Large intestine (tissue), 3 donors: Measurements from ENCODE around the gene SCIMP. TPM values are rescaled to one million over a fixed set of nuclear protein-coding genes. Genes with fewer than 3 reads are reported as not detected.
A peak's percentile ranks its signal among the peaks of the same experiment; 100 is the strongest.
"Not testable (repeated sequence)": the region's sequence is repeated elsewhere in the genome, so short reads cannot be mapped to it uniquely, and the experiment has no call there.

Experiments used
- DNase-seq, 2 donors: peaks; one replicate each; pipeline versions ENCODE4 v3.0.0 to v3.0.0-alpha.2; 2013
- H3K27ac ChIP-seq: one replicate; pipeline ENCODE4 v1.5.1; 2013; ENCODE audit warnings: low read length
- H3K27me3 ChIP-seq: 2 replicates; pipeline ENCODE4 v1.6.1; 2013; ENCODE audit warnings: low read length; ENCODE audit not compliant: control insufficient read depth, insufficient read depth
- H3K36me3 ChIP-seq: 2 replicates; pipeline ENCODE4 v1.6.1; 2013; ENCODE audit warnings: low read length; ENCODE audit not compliant: control insufficient read depth, insufficient read depth
- H3K4me1 ChIP-seq: one replicate; pipeline ENCODE4 v1.6.1; 2013; ENCODE audit warnings: low read length; ENCODE audit not compliant: control insufficient read depth, insufficient read depth
- H3K4me3 ChIP-seq: one replicate; pipeline ENCODE4 v1.5.1; 2013; ENCODE audit warnings: low read length
- H3K9me3 ChIP-seq: one replicate; pipeline ENCODE4 v1.6.1; 2013; ENCODE audit warnings: mild to moderate bottlenecking, low read depth, low read length, moderate library complexity; ENCODE audit not compliant: control insufficient read depth
- WGBS: methylation state at CpG from one replicate; pipeline ENCODE4 v1.1.5; 2013; ENCODE audit warnings: low lambda C conversion rate; ENCODE audit not compliant: insufficient coverage; 5-methylcytosine and 5-hydroxymethylcytosine counted together
- polyA plus RNA-seq: library from polyadenylated mRNA; unstranded; fragments of 120-200 nt; gene quantifications from one replicate; pipeline ENCODE4 v1.2.1, GENCODE V29; 2013

SCIMP gene
- polyA plus RNA-seq, 1 donor = 4.1 TPM

DNA sequence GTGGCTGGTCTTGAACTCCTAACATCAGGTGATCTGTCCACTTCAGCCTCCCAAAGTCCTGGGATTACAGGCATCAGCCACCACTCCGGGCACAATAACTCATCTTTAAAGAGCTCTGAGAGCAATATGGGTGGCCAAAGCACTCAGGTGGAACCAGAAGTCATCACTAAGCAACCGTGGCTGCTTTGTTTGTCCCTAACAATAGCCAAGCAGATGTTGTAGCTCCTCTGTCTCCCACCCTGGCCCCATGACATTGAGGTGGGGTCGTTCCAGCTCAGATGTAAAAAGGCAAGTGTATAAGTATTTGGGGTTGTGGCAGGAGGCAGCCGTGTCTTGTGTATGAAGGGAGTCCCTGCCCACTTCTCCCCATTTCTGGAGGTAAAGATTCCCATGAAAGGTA lies 3.7 kb upstream of the SCIMP start:
- WGBS = no CpG with 5 or more reads among the region's 4 CpGs
- H3K36me3 ChIP-seq = no peaks in the 10 kb centered on the region
- no peaks in the 10 kb centered on the region for H3K27me3 ChIP-seq
- H3K9me3 ChIP-seq = peaks cover 3% of the 10 kb centered on the region
- peaks cover 14% of the 10 kb centered on the region for H3K4me1 ChIP-seq
- H3K27ac ChIP-seq = no peak overlapping the region
- no peak overlapping the region for H3K4me3 ChIP-seq
- no peak for DNase-seq

GRCh38 chr17:5237541-5238016 lies 2.9 kb upstream of the SCIMP start:
- Histone ChIP-seq H3K4me3 (no peak overlapping the region), H3K36me3 (no peaks in the 10 kb centered on the region), H3K27me3 (no peaks in the 10 kb centered on the region), H3K4me1 (peaks cover 10% of the 10 kb centered on the region), H3K27ac (no peak overlapping the region), H3K9me3 (peaks cover 3% of the 10 kb centered on the region)
- DNase-seq = peak; percentile 9 to 35
- no CpG with 5 or more reads among the region's 6 CpGs for WGBS

GRCh38 chr17:5236938-5237540 lies 2.4 kb upstream of the SCIMP start:
- Histone ChIP-seq H3K9me3 (peaks cover 3% of the 10 kb centered on the region), H3K27ac (no peak overlapping the region), H3K4me1 (peaks cover 10% of the 10 kb centered on the region), H3K27me3 (no peaks in the 10 kb centered on the region), H3K4me3 (no peak overlapping the region), H3K36me3 (no peaks in the 10 kb centered on the region)
- WGBS = 80% methylated on average over 2 of the region's 3 CpGs
- no peak for DNase-seq

DNA sequence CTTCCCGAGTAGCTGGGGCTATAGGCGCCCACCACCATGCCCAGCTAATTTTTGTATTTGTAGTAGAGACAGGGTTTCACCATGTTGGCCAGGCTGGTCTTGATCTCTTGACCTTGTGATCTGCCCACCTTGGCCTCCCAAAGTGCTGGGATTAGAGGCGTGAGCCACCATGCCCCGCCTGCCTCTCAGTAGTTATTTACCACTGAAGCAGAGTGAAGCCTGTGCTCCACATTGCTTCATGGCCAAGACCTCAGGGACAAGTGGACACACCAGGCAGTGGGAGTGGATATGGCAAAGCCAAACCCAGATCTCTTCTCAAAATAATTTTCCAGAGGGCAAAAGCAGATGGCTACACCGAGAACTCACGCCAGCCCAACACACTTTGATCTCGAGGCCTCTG lies 1.2 kb downstream of the SCIMP start:
- H3K27ac ChIP-seq, H3K4me3 ChIP-seq: not testable (repeated sequence)
- WGBS = no CpG with 5 or more reads among the region's 7 CpGs

GRCh38 chr17:5226940-5227878 lies 7.5 kb downstream of the SCIMP start:
- H3K27ac ChIP-seq = no peak overlapping the region
- H3K4me3 ChIP-seq = no peak overlapping the region
- no peaks in the 10 kb centered on the region for H3K9me3 ChIP-seq
- WGBS = no CpG with 5 or more reads among the region's 15 CpGs
- no peaks in the 10 kb centered on the region for H3K4me1 ChIP-seq
- peaks cover 13% of the 10 kb centered on the region for H3K36me3 ChIP-seq
- no peak for DNase-seq
- H3K27me3 ChIP-seq = no peaks in the 10 kb centered on the region

More for the DNA sequence above, 1.2 kb downstream of the SCIMP start:
- DNase-seq, H3K27me3 ChIP-seq, H3K36me3 ChIP-seq, H3K4me1 ChIP-seq, H3K9me3 ChIP-seq: not testable (repeated sequence)

GRCh38 chr17:5225668-5226457 lies 8.8 kb downstream of the SCIMP start:
- peak in 1 of 2 donors; percentile 14 for DNase-seq
- no peaks in the 10 kb centered on the region for H3K27me3 ChIP-seq
- peaks cover 10% of the 10 kb centered on the region for H3K36me3 ChIP-seq
- no peaks in the 10 kb centered on the region for H3K4me1 ChIP-seq
- no peak overlapping the region for H3K27ac ChIP-seq
- WGBS = 86% methylated on average over 4 of the region's 17 CpGs
- H3K9me3 ChIP-seq = no peaks in the 10 kb centered on the region
- no peak overlapping the region for H3K4me3 ChIP-seq

DNA sequence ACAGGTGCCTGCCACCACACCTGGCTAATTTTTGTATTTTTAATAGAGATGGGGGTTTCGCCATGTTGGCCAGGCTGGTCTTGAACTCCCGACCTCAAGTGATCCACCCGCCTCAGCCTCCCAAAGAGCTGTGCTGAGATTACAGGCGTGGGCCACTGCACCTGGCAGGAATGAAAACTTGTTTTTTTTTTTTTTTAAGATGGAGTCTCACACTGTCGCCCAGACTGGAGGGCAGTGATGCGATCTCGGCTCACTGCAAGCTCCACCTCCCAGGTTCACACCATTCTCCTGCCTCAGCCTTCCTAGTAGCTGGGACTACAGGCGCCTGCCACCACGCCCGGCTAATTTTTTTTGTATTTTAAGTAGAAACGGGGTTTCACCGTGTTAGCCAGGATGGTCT lies 12.7 kb downstream of the SCIMP start:
- not testable (repeated sequence) for H3K4me1 ChIP-seq, H3K27ac ChIP-seq, H3K27me3 ChIP-seq, H3K4me3 ChIP-seq, DNase-seq, H3K9me3 ChIP-seq, H3K36me3 ChIP-seq
- no CpG with 5 or more reads among the region's 12 CpGs for WGBS

DNA sequence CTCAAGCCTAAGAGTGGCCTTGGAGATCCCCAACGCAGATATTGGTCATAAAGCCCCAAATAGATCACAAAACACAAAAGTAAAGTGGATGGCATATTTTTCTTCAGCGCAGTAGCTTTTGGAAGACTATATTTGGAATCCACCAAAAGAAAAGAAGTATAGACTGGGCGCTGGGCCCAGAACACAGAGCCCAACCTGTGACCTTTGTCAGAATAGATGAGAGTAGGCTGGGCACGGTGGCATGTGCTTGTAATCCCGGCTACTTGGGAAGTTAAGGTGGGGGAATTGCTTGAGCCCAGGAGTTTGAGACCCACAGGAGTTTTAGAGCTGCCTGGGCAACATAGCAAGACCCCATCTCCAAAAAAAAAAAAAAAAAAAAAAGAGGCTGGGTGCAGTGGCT lies 14.6 kb downstream of the SCIMP start:
- no peak overlapping the region for H3K27ac ChIP-seq
- no peak for DNase-seq
- no peaks in the 10 kb centered on the region for H3K4me1 ChIP-seq
- H3K4me3 ChIP-seq = no peak overlapping the region
- WGBS = no CpG with 5 or more reads among the region's 5 CpGs
- H3K9me3 ChIP-seq = no peaks in the 10 kb centered on the region
- no peaks in the 10 kb centered on the region for H3K27me3 ChIP-seq
- peaks cover 9% of the 10 kb centered on the region for H3K36me3 ChIP-seq

DNA sequence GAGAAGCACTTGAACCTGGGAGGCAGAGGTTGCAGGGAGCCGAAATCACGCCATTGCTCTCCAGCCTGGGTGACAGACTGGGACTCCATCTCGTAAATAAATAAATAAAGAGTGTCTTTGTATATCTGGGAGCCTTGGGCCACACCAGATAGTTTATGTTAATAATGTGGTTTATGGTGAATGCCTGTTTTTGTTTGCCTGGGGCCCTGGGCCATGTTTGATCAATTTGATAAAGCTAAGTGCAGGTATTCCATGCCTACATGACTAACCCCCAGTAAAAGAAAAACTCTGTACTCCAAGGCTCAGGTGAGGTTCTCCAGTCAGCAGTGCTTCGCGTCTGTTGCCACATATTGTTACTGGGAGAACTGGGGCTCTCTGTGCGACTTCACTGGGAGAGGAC lies 15.1 kb downstream of the SCIMP start:
- no peak for DNase-seq
- no peaks in the 10 kb centered on the region for H3K27me3 ChIP-seq
- H3K9me3 ChIP-seq = no peaks in the 10 kb centered on the region
- H3K4me1 ChIP-seq = no peaks in the 10 kb centered on the region
- WGBS = no CpG with 5 or more reads among the region's 6 CpGs
- no peak overlapping the region for H3K4me3 ChIP-seq
- H3K36me3 ChIP-seq = peaks cover 11% of the 10 kb centered on the region
- no peak overlapping the region for H3K27ac ChIP-seq

- not testable (repeated sequence) for H3K36me3 ChIP-seq, H3K4me1 ChIP-seq, H3K27ac ChIP-seq, H3K4me3 ChIP-seq, H3K9me3 ChIP-seq, H3K27me3 ChIP-seq, DNase-seq
- WGBS = no CpG with 5 or more reads among the region's 5 CpGs
These were observed 17.1 kb downstream of the SCIMP start for GRCh38 chr17:5217562-5217961.
